Erythroblast (primary cell): Measurements from ENCODE around the gene GALNT11.

ENCODE experiments used
- GATA1 ChIP-seq: IDR thresholded peaks from 2 replicates; pipeline ENCODE4 v1.6.1; 2011; ENCODE audit warnings: low read depth, mild to moderate bottlenecking, control low read depth, low read length, moderate library complexity
- POLR2A ChIP-seq: IDR thresholded peaks from 2 replicates; pipeline ENCODE4 v1.6.1; 2011; ENCODE audit warnings: mild to moderate bottlenecking, low read length

GRCh38 chr7:152108359-152108758 is 82.9 kb downstream of the GALNT11 start:
- TF ChIP-seq POLR2A (no peak), GATA1 (no peak)
